AG08396 (cell line): ENCODE measurements around the gene CHN2.
"Not testable (repeated sequence)": the region's sequence is repeated elsewhere in the genome, so short reads cannot be mapped to it uniquely, and the experiment has no call there.

Experiments
- DNase-seq: peaks from one replicate; pipeline ENCODE4 v3.0.0; 2012; ENCODE audit warnings: low spot score, mixed read lengths

CHN2 gene

GRCh38 chr7:29189743-29190201 is 4.8 kb upstream of the CHN2 start:
- DNase-seq, result peak; percentile 47

- no peak for DNase-seq
These were observed 4.1 kb upstream of the CHN2 start for GRCh38 chr7:29190349-29191045.

DNA sequence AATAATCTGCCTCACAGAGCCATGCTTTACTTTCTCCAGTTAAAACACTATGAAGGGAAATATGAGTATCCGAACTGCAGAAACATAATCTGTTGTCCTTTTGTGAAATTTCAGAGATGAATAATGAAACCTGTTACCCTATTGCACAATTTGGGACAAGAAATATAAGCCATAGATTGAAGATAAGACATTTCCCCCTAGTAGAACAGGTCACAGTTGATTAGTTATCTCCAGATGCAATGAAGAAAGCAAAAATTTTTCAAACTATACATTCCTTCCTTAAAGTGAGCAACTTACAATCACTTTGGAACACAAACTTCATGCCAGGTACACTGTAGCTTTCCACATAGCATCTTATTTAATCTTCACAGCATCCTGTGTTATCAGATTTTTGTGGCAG is 2.3 kb upstream of the CHN2 start:
- no peak for DNase-seq

- DNase-seq, result no peak
These were observed 1.8 kb upstream of the CHN2 start for GRCh38 chr7:29192811-29193210.

- no peak for DNase-seq
These were observed 1.0 kb upstream of the CHN2 start for GRCh38 chr7:29193316-29194205.

- peak; percentile 6 for DNase-seq
These were observed 375 bp upstream of the CHN2 start for GRCh38 chr7:29194206-29194593.

GRCh38 chr7:29196191-29196590 is 1.6 kb downstream of the CHN2 start:
- DNase-seq, result no peak

DNA sequence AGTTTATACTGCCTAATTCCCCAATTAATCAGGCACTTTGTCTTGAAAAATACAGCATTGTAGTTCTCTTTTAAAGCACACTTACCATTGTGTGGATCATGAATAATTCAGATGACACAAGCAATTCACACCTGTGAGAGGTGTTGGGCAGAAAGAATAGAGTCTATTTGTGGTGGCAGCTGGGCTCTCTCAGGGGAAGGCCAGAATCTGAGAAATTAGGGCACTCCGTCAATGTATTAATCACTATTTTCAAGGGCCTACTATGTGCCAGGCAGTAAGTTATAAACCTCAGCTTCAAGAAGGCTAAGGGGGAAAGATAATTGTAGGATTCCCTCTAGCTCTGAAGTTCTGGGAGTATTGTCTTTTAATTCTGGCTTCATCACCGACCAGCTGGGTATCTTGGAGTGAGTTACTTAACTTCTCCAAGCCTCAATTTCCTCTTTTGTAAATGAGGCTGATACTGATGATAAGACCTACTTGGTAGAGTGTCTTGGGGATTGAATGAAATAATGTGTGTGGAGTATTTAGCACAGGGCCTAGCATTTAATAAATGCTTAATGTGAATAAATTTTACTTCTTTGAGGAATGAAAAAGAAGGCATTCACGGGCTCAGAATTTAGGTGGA is 2.5 kb downstream of the CHN2 start:
- DNase-seq, result no peak

DNA sequence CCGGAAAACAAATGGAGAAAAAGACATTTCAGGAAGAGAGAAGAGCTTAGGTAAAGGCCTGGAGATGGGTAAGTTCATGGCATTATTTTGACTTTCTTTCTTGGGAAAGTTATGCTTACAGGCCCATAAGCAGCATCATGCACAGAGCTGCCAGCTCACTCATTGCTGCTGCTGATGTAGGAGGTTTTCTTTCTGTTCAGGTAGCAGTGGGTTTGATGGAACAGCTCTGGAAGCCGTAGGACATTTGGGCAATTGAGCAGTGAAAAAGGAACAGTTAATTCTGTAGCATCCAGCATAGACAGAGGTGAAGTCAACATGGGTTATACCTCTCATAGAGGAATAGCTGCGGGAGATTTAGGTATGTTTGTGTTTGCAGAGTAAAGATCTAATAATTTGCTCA is 3.3 kb downstream of the CHN2 start:
- no peak for DNase-seq

DNA sequence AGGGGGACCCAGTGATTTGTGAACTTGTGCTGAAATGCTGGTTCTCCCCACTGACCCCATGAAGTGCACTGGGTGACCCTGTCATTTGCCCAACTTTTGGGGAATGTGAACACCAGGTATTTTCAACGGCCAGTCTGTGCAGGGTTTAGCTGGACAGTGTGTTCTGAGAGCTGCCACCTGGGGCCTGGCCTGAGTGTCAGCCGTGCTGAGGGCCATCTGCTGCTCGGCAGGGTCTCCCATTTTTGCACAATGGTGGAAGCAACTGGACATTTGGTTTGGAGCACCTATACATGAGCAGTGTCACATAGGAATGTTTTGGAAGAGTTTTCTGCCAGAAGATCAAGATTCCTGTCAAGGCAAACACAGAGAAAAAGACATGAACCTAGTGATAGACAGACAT is 5.2 kb downstream of the CHN2 start:
- no peak for DNase-seq

GRCh38 chr7:29202651-29203069 is 8.1 kb downstream of the CHN2 start:
- no peak for DNase-seq

- DNase-seq, result no peak
These were observed 10.1 kb downstream of the CHN2 start for GRCh38 chr7:29204491-29205272.

GRCh38 chr7:29207162-29207801 is 12.7 kb downstream of the CHN2 start:
- no peak for DNase-seq

DNA sequence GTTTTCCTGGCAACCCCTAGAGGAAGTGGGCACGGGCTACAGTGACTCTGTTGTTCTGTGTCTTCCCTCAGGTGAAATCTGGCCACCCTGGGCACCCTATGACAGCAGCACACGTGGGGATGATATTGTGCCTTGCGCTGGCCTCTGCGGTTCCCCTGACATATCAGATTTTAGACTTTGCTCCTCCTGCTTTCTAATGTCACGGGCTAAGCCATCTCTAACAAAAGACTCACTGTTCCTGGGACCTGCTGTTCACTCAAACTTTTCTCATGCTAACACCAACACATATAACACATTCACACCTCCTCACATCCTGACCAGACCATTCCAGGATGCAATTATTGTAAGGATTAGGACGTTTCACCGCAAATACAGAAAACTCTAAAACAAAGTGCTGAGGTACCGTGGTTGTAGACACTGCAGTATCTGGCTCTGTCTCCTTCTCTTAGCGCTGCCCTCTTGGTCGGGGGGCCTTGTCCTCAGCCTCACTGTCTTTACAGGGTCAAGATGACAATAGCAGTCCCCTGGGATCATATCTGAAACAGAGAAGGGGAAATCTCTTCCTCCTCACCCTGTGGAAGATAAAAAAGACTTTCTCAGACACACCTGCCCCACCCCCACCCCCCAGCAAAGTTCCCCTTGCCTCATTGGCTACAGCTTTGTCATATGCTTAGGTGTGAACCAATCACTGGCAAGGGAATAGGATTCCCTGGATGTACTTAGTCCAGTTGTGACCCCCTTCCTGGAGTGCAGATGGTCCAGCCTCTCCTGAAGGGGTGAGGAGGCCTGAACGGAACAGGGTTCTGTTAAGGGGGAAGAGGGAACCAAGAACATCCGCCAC is 14.1 kb downstream of the CHN2 start:
- no peak for DNase-seq

DNA sequence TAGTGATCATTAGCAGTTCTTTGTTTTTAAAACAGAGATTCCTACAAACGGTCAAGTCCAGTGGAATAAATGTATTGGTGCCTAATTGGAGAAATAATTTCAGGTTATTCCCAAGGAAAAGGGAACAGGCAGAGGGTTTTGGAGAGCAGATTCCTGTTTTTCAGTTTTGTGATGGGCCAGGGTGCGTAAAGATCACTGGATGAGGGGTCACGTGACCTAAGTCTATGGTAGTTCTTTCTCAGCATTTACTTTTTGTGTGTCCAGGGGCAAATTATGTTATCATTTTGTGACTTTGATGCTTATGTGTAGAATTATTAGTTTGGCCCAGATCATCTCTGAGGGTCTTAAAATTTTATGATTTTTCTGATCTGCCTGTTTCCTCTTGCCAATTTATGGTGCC is 15.2 kb downstream of the CHN2 start:
- no peak for DNase-seq

DNA sequence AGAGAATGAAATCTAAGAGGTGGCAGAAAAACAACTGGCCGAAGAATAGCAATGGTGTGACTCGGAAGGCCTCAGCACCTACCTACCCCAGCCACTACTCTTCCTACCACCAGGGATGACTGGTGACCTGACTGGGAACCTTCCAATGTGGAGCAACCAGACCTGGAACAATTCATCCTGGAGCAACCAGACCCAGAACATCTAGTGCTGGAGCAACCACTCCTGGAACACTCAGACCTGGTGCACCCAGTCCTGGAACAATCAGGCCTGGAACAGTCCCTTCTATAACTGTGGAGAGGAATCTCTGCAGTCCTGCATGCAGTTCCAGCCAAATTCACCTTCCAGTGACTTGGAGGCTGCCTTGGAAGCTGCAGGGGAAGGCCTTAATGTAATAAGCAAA is 18.2 kb downstream of the CHN2 start:
- DNase-seq, result not testable (repeated sequence)

- DNase-seq, result no peak
These were observed 19.5 kb downstream of the CHN2 start for GRCh38 chr7:29214056-29214455.

DNA sequence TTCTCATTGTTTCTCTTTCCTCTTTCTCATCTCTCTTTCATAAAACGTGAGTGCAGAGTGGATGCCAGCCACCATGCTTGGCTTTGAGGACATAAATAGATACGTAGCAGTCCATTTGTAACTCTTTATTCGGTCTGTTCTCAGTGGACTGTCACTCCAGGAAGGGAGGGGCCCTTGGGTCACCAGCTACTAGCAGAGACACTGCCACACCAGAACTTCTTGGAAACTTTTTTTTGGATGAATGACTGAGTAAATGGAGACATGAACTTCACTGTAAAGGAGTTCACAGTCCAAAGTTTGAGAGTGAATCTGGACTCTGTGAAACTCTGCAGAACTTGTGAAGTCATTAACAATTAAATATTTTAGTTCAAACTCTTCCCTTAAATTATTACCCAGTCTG is 20.2 kb downstream of the CHN2 start:
- no peak for DNase-seq

- DNase-seq, result no peak
These were observed 21.6 kb downstream of the CHN2 start for GRCh38 chr7:29216128-29216527.

- no peak for DNase-seq
These were observed 22.5 kb downstream of the CHN2 start for GRCh38 chr7:29217113-29217512.

GRCh38 chr7:29224726-29225125 is 30.2 kb downstream of the CHN2 start:
- no peak for DNase-seq
